Duodenal mucosa (tissue), 2 donors: ENCODE measurements around the gene HACD3.

ENCODE experiments used
- H3K27ac ChIP-seq: one replicate; pipeline ENCODE4 v1.7.0; 2013; ENCODE audit warnings: low read depth, low read length
- H3K27me3 ChIP-seq, 2 donors: one replicate each; pipeline ENCODE4 v1.7.0; 2013; ENCODE audit warnings: low read length in 2 of 2, control low read depth in 1 of 2; ENCODE audit not compliant: insufficient read depth in 2 of 2, control insufficient read depth in 1 of 2
- H3K36me3 ChIP-seq, 2 donors: one replicate each; pipeline ENCODE4 v1.7.0; 2013; ENCODE audit warnings: low read length in 2 of 2, control low read depth in 1 of 2; ENCODE audit not compliant: insufficient read depth in 2 of 2, control insufficient read depth in 1 of 2
- H3K4me1 ChIP-seq, 2 donors: one replicate each; pipeline ENCODE4 v1.7.0; 2013; ENCODE audit warnings: low read length in 2 of 2, control low read depth in 1 of 2; ENCODE audit not compliant: insufficient read depth in 2 of 2, control insufficient read depth in 1 of 2
- H3K4me3 ChIP-seq, 2 donors: one replicate each; pipeline ENCODE4 v1.7.0; 2013; ENCODE audit warnings: low read length in 2 of 2, low read depth in 1 of 2
- H3K9ac ChIP-seq, 2 donors: one replicate each; pipeline ENCODE4 v1.7.0; 2013; ENCODE audit warnings: low read length in 2 of 2, low read depth in 1 of 2
- H3K9me3 ChIP-seq, 2 donors: one replicate each; pipeline ENCODE4 v1.7.0; 2013; ENCODE audit warnings: low read length in 2 of 2, control low read depth in 1 of 2; ENCODE audit not compliant: control insufficient read depth in 1 of 2

HACD3 gene

GRCh38 chr15:65587094-65587493 is 56.8 kb downstream of the HACD3 start:
- Histone ChIP-seq H3K9ac (no peak overlapping the region), H3K4me1 (no peaks in the 10 kb centered on the region), H3K27me3 (no peaks in the 10 kb centered on the region), H3K4me3 (no peak overlapping the region), H3K27ac (no peak overlapping the region), H3K36me3 (peaks cover 24 to 65% of the 10 kb centered on the region in 2 donors), H3K9me3 (no peaks in the 10 kb centered on the region)

- Histone ChIP-seq H3K27ac (no peak overlapping the region), H3K9ac (no peak overlapping the region), H3K4me1 (no peaks in the 10 kb centered on the region), H3K36me3 (peaks cover 30 to 73% of the 10 kb centered on the region in 2 donors), H3K4me3 (no peak overlapping the region), H3K27me3 (no peaks in the 10 kb centered on the region), H3K9me3 (no peaks in the 10 kb centered on the region)
Measured at GRCh38 chr15:65595960-65596359, 65.7 kb downstream of the HACD3 start.

- no peak overlapping the region for H3K27ac ChIP-seq
- H3K27me3 ChIP-seq = no peaks in the 10 kb centered on the region
- H3K36me3 ChIP-seq = peaks cover 14 to 57% of the 10 kb centered on the region in 2 donors
- H3K9ac ChIP-seq = no peak overlapping the region
- H3K4me1 ChIP-seq = no peaks in the 10 kb centered on the region
- H3K9me3 ChIP-seq = no peaks in the 10 kb centered on the region
- H3K4me3 ChIP-seq = no peak overlapping the region
Measured at GRCh38 chr15:65598468-65598867, 68.2 kb downstream of the HACD3 start.

DNA sequence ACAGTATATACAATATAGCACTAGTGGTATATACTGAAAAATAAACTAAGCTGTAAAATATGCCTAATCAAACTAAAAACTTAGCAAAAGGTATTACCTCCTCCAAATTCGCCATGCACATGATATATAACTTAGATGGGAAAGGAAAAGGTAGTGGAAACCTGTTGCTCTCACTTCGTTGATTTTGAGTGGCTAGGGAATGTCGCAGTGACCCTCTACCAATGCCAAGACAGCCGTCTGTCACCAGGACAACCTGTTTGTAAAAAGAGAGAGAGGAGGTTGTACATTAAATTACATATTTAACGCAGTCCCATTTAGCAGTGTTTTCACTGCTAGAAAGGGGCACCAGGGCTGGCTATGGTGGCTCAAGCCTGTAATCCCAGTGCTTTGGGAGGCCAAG is 69.4 kb downstream of the HACD3 start:
- Histone ChIP-seq H3K9me3 (no peaks in the 10 kb centered on the region), H3K36me3 (peaks cover 13 to 63% of the 10 kb centered on the region in 2 donors), H3K27ac (no peak overlapping the region), H3K4me3 (no peak overlapping the region), H3K4me1 (no peaks in the 10 kb centered on the region), H3K9ac (no peak overlapping the region), H3K27me3 (no peaks in the 10 kb centered on the region)

DNA sequence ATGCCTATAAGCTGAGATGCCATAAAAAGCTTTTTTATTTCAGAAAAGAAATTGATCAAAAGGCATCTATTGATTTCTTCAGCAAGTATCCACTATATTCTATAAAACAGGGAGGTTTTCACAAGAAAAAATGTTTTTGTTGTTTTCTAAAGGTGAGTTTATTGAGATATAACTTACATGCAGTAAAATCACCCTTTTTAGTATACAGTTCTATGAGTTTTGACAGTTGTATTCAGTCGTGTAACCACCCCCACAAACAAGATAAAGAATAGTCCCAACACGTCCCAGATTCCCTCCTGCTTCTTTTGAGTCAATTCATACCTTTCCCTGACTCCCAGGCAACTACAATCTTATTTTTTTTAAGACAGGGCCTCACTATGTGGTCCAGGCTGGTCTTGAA is 72.9 kb downstream of the HACD3 start:
- no peak overlapping the region for H3K27ac ChIP-seq
- no peak overlapping the region for H3K9ac ChIP-seq
- H3K4me3 ChIP-seq = no peak overlapping the region
- no peaks in the 10 kb centered on the region for H3K4me1 ChIP-seq
- no peaks in the 10 kb centered on the region for H3K27me3 ChIP-seq
- H3K36me3 ChIP-seq = peaks cover 11 to 45% of the 10 kb centered on the region in 2 donors
- H3K9me3 ChIP-seq = no peaks in the 10 kb centered on the region

DNA sequence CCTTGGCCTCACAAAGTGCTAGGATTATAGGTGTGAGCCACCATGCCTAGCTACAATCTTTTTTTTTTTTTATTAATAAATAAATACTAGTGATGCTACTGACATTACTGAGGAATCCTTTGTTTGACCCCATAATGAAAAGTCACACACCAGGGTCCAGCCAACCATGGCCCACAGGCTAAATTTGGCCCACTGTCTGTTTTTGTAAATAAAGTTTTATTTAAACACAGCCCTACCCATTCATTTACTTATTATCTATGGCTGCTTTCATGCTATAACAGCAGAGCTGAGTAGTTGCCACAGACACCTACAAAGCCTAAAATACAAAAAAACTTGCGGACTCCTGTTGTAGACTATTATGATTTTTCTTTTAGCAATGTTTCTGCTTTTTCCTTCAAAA is 73.3 kb downstream of the HACD3 start:
- no peak overlapping the region for H3K27ac ChIP-seq
- no peaks in the 10 kb centered on the region for H3K9me3 ChIP-seq
- H3K36me3 ChIP-seq = peaks cover 11 to 41% of the 10 kb centered on the region in 2 donors
- no peak overlapping the region for H3K4me3 ChIP-seq
- no peaks in the 10 kb centered on the region for H3K27me3 ChIP-seq
- H3K9ac ChIP-seq = no peak overlapping the region
- H3K4me1 ChIP-seq = no peaks in the 10 kb centered on the region

GRCh38 chr15:65610871-65611718 is 80.8 kb downstream of the HACD3 start, which contains the start of gene INTS14:
INTS14 (minus strand) TSS chr15:65611131; CDS start chr15:65607380, 3,751 bp downstream.
- Histone ChIP-seq H3K4me1 (peaks cover 20 to 24% of the 10 kb centered on the region in 2 donors), H3K27me3 (no peaks in the 10 kb centered on the region), H3K36me3 (peaks cover 2 to 4% of the 10 kb centered on the region in 2 donors), H3K27ac (peak within 1 kb of the TSS; percentile 83), H3K9me3 (no peaks in the 10 kb centered on the region), H3K4me3 (peak within 1 kb of the TSS; percentile 91 to 96), H3K9ac (peak within 1 kb of the TSS; percentile 92 to 100)

DNA sequence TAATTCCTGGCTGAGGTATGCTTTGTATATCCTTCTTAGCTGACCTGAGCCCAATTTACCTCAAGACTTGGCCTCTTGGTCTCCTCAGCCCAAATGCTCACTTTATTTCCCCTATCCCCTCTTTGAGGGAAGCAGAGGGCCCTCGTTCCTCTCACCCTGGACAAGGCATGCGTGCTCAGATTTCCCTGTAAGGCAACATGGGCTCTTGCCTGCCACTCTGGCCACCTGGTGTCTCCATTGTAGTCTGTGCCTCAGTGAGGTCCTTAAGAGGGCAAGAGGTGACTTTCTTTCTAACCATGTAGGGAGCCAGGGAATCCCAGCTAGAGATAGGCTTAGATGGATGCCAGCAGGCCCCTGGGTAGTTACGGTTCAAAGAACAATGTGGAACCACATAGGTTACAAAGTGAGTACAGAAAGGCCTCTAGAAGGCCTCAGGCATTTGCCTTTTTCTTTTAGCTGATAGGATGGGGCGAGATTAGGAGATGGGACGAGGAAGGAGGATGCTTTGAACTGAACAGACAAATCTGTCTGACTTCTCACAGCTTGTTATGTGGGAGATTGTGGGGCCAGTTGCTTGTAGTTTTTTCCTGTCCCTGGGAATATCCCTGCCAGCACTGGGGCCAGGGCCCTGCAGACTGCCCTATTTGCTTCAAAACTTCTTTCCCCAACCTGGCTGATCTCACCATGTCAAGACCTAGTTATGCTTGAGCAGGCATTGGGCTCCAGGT is 81.8 kb downstream of the HACD3 start:
- no peaks in the 10 kb centered on the region for H3K9me3 ChIP-seq
- H3K4me3 ChIP-seq = peak overlapping the region; percentile 91 to 96
- peaks cover 0 to under 1% of the 10 kb centered on the region in 2 donors for H3K36me3 ChIP-seq
- peak overlapping the region; percentile 83 for H3K27ac ChIP-seq
- no peaks in the 10 kb centered on the region for H3K27me3 ChIP-seq
- H3K9ac ChIP-seq = peak overlapping the region; percentile 92 to 100
- peaks cover 20 to 24% of the 10 kb centered on the region in 2 donors for H3K4me1 ChIP-seq

DNA sequence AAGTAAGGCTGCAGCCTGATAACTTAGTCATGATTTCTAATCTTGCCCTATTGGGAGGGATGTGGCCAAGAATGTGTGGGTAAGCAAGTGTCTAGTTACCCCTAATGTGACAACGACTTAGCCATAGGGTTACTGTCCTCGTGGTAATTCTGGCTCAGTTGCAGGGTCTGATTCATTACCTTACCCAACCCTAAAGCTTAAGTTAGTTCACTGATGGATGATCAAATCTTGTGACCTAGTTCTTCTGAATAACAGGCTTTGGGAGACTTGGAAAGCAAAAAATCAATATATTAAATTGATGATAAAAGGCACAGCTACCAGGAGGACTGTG is 82.3 kb downstream of the HACD3 start:
- Histone ChIP-seq H3K9ac (no peak overlapping the region), H3K27ac (no peak overlapping the region), H3K9me3 (no peaks in the 10 kb centered on the region), H3K36me3 (no peaks in the 10 kb centered on the region), H3K27me3 (no peaks in the 10 kb centered on the region), H3K4me3 (no peak overlapping the region), H3K4me1 (peaks cover 20 to 24% of the 10 kb centered on the region in 2 donors)
